NCI-H446 treated with DMSO at 0.1 percent for 48 hours (cell line): Measurements from ENCODE around the gene ALAS1.

Experiments
- DNase-seq: peaks from one replicate; lab custom pipeline; 2025; lab: John Stamatoyannopoulos, UW

Gene ALAS1

DNA sequence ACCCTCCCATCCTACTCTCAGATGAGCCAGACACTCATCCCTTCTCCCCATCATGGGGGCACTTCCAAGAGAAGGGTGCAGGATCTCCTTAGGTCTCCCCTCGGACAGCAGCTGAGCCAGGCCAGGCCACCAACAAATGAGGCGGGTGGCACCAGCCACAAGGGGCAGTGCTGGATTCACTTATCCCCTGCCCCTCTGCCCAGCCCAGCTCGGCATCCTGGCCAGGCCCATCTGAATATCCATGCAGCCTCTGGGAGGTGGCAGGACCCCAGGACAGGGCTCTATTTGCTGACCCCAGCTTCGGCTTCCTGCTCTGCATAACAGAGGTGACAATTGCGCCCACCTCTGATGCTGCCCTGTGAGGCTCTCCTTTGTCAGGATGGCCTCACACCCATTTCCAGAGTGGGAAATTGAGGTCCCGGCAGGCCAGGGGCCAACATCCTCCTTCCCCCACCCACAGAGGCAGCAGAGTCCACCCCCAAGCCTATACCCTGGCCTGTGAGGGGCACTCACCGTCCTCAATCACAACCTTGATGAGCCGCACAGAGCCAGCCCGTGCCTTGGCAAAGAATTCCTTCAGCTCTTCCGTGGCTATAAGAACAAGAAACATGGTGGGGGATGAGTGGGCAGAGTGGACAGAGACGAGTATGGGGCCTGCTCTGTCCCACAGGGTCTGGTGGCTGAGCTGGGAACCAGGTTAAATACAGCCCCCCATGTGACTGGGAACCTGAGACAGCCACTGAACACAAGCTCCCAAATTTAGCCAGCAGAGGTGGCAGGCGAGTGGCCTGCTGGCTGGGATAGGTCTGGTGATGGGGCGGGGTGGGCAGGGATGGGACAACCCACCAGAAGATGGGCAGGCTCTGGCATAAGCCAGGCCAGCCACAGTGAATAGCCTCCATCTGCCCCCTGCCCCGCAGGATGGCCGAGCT is 36.8 kb downstream of the ALAS1 start:
- no peak for DNase-seq

- no peak for DNase-seq
Observed at GRCh38 chr3:52236424-52236886, 38.5 kb downstream of the ALAS1 start.

DNA sequence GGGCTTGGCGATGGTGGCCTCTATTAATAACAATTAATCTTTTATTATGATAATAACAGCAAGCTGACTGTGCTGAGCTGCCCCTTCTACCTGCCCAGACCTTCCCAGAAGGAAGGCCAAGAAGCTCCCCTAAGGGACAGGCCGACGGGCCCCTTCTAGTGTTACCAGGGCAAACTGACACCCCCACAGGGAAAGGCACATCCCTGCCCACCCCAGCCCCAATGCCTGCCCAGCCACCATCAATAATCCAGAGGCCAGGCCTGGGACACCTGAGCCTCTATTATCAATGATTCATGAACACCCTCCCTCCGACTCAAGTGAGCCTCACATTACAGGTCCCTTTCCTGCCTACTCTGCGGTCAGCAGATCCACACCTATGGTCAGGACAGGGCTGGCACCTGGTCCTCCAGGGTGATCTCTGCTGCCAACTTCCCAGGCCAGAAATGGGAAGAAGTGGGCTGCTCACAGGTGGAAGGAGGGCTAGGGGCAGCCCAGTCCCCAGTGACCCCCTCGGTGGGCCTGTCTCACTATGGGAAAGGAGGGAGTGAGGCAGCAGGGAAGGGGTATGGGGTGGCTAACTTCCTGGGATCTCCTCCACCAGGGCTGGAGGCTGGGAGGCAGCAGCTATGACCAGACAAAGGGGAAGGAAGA is 39.2 kb downstream of the ALAS1 start:
- DNase-seq: no peak

DNA sequence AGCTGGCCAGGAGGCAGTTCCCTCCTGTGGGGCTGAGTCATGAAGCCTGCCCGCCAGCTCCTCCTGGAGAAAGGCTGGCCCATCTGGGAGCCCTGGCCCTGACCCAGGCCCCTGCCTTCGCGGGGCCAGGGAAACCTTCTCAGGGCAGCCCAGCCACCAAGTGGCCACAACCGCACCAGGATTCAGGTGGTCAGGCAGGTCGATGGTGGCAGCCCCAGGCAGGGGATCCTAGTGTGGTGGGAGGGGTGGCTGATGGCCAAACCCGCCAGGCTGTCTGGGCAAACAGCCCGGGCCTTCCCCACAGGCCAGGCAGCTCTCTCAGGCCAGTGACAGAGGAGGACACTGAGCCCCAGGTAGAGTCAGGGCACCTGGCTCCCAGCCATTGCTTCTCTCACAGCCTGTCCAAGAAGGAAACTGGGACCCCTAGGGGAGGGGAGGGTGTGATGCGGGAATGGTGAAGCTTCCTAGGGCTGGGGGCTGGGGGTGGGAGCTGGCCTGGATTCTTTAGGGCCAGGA is 39.8 kb downstream of the ALAS1 start:
- DNase-seq: peak; percentile 53

DNA sequence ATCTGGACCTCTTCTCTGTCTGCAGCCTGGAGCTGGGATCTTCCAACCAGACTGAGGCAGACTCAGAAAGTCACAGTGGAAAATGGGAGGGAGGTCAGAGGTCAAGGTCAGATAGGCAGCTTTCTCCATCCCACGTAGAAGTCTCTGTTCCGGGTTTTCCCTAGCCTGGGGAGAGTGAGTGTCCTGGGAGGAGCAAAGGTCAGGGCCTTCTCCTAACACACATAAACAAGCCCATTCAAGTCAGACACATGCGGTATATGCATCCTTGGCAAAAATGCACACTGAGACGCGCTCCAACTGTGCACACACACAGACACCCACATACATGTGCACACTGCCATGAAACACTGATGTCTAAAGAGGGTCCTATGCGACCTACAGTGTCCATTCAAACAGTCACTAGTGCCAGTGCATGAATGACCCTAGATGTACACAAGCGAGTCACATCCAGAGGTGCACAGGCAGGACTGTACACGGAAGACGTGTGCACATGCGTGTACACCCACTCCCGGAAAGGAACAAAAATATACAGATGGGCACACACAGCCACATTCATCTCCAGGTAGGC is 40.3 kb downstream of the ALAS1 start:
- no peak for DNase-seq

- peak; percentile 24 for DNase-seq
Observed at GRCh38 chr3:52238761-52239701, 41.1 kb downstream of the ALAS1 start, which contains the start of gene TWF2. TWF2 (minus strand) TSS chr3:52239158; CDS start chr3:52239016, 142 bp downstream.

DNA sequence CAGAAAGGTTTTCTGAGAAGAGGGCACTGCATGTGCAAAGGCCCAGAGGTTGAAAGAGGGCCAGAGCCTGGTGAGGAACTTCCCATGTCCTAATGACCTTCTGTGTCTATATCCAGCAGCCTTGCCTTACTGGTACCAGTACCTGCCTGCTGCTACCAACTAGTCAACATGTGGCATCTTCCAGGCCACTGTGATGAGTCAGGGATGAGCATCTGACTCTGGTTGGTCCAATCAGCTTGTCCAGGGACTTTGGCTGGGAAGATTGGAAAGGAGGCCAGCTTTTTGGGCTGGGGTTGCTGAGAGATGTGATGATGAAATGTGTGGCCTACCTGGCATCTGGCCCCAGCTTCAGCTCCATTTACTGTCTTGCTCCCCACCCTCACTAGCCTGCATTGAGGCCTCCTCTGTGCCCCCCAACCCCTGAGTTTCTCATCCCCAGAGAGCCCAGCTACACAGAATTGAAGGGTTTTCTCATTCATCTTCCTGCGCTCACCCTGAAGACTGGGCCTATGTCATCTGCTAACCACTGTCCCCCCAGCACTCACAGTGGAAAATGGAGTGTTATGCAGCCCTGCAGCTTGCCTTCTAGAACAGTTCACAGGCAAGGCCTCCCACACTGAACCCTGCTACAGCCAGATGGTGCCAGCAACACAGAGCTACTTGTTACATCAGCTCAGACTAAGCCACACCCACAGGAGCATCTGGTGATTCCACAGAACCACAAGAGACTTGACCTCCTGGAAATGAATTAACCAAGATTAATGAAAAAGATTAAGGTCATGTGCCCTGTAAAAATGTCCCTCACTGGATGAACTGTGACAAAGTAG is 42.3 kb downstream of the ALAS1 start:
- DNase-seq: peak; percentile 69

DNA sequence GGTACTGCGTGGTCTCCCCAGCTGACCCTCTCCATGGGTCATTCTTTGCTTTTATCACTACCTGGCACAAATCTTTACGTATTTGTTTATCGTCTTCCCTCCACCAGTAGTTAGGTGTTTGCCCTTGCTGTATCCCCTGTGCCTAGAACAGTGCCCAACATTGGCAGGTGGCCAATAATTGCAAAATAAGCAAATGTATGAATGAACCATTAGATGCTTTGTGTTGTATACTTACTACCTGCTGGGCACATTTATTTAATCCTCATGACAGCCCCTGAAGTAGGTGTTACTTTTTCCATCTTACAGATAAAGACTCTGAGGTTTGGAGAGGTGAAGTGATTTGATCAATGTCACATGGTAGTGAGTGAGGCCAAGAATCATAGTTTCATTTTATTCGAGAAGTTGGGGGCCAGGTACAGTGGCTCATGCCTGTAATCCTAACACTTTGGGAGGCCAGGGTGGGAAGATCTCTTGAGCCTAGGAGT is 43.0 kb downstream of the ALAS1 start:
- no peak for DNase-seq

DNA sequence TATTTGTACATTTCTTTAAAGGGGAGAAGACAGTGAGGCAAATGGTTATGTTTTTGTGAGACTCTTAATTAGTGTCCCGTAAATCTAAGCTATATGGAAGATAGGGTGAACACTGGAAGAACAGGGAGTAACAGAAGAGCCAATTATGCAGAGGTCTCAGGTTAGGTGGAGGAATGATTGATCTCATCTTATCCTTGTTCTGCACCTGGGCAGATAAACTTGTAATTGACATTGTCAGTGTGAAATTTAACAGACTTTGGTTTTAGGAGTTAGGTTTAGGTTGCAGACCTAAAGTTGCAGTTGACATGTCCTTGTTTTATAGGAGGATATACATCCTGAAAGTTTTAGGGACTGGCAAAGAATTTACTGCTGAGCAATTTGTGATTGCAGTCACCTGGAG is 44.1 kb downstream of the ALAS1 start:
- no peak for DNase-seq

DNA sequence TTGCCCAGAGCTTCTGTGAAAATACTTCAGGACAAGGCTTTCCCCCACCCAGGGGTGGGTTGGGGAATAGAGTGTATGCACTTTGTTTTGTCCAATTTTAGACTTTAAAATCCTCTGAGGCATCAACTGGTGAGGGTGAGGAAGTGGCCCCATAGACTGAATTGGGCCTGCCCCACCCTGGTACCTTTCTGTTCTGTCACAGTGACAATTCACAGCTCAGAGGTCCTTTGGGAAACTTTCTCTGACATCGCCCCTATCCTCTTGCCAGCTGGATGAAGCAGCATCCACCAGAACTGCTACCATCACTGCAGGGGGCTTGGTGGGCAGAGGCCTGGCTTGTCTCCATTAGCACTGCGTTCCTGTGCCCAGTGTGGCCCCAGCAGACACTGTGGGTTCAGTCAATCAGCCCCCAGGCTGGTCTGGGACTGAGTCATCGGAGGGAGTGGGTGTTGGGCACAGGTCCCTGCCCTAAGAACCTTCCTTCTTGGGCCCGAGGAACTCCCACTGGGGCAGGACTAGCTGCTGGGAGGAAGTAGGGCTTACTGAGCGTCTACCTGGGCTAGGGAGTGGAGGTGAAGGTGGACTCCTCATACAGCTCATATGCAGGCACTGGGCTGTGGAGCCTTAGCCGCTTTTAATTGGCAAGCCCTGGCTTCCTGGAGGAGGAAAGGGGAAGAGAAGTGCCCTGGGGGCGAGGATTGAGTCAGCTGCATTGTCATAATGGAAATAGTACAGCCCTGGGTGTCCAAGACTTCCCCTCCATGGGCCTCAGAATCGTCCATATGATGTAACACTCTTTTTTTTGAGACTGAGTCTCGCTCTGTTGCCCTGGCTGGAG is 46.0 kb downstream of the ALAS1 start:
- no peak for DNase-seq

- DNase-seq: no peak
Observed at GRCh38 chr3:52245322-52246263, 47.6 kb downstream of the ALAS1 start, which contains the start of gene PPM1M. PPM1M (plus strand) TSS chr3:52245759; CDS start chr3:52245825, 66 bp downstream.

- no peak for DNase-seq
Observed at GRCh38 chr3:52246264-52246620, 48.3 kb downstream of the ALAS1 start.

DNA sequence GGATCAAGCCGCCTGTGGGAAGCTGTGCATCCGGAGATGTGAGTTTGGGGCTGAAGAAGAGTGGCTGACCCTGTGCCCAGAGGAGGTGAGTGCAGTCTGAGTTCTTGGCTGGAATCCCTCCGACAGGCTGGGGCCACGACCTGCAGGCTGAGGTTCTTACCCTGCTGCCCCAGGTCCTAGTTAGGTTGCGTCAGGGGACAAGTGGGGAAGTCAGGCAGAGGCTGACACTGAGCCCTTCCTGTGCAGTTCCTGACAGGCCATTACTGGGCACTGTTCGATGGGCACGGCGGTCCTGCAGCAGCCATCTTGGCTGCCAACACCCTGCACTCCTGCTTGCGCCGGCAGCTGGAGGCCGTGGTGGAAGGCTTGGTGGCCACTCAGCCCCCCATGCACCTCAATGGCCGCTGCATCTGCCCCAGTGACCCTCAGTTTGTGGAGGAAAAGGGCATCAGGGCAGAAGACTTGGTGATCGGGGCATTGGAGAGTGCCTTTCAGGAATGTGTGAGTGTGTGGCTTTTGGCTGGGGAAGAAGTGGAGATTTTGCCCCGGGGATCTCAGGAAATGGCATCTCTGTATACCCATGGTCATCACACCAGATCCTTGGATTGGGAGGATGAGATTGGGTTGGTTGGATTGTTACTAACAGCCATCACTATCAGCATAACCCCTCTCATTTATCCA is 48.9 kb downstream of the ALAS1 start:
- no peak for DNase-seq

GRCh38 chr3:52247409-52248164 is 49.6 kb downstream of the ALAS1 start:
- DNase-seq: no peak

GRCh38 chr3:52248165-52248541 is 50.2 kb downstream of the ALAS1 start:
- DNase-seq: no peak

DNA sequence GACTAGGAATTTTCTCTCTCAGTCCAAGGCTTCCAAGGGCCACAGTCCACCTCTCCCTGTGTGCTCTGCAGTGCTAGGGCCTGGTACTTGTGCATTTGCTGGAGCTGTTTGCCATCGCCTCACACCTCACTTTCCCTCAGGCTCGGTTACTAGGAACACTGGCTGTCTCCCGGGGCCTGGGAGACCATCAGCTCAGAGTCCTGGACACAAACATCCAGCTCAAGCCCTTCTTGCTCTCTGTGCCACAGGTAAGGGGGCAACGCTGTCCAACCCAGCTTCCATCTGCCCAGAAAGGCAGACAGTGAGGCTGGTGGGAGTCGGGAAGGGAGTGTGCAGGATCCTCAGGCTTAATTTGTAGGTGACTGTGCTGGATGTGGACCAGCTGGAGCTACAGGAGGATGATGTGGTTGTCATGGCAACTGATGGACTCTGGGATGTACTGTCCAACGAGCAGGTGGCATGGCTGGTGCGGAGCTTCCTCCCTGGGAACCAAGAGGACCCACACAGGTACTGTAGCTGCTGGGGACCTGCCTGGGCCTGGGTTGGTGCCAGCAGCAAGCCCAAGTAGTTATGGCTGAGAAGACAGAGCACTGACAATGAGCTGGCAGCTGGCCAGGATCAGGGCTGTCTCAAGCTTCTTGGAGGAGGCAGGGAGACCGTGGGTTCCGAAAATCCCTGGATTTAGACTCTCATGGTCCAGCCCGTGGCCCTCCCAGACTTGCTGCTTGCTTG is 51.0 kb downstream of the ALAS1 start:
- no peak for DNase-seq
